GM19452 (cell line): ENCODE measurements around the gene ZNF83.
A peak's percentile ranks its signal among the peaks of the same experiment; 100 is the strongest.
"Not testable (repeated sequence)": the region's sequence is repeated elsewhere in the genome, so short reads cannot be mapped to it uniquely, and the experiment has no call there.

Source experiments
- ATAC-seq: cut with Tn5 transposase; IDR thresholded peaks from one replicate; pipeline ENCODE4 v1.9.1; 2021; ENCODE audit not compliant: unreplicated experiment

Gene ZNF83

GRCh38 chr19:52637718-52638585 lies at the start of gene ZNF83:
Gene ZNF83 (minus strand): TSS chr19:52638355.
- peak; percentile 86 for ATAC-seq

- ATAC-seq = no peak
Observed at GRCh38 chr19:52687684-52688083, 49.5 kb upstream of the ZNF83 start.

GRCh38 chr19:52685811-52686210 lies 47.7 kb upstream of the ZNF83 start:
- ATAC-seq = no peak

GRCh38 chr19:52681216-52681615 lies 43.1 kb upstream of the ZNF83 start:
- ATAC-seq = not testable (repeated sequence)

- no peak for ATAC-seq
Observed at GRCh38 chr19:52679598-52679997, 41.4 kb upstream of the ZNF83 start.

GRCh38 chr19:52675239-52675638 lies 37.1 kb upstream of the ZNF83 start:
- not testable (repeated sequence) for ATAC-seq

- no peak for ATAC-seq
Observed at GRCh38 chr19:52673014-52673413, 34.9 kb upstream of the ZNF83 start.

- no peak for ATAC-seq
Observed at GRCh38 chr19:52670046-52670445, 31.9 kb upstream of the ZNF83 start.

- no peak for ATAC-seq
Observed at GRCh38 chr19:52669586-52669985, 31.4 kb upstream of the ZNF83 start.

- no peak for ATAC-seq
Observed at GRCh38 chr19:52667972-52668371, 29.8 kb upstream of the ZNF83 start.

- no peak for ATAC-seq
Observed at GRCh38 chr19:52666506-52666905, 28.4 kb upstream of the ZNF83 start.

- ATAC-seq = no peak
Observed at GRCh38 chr19:52665529-52665928, 27.4 kb upstream of the ZNF83 start.

- ATAC-seq = no peak
Observed at GRCh38 chr19:52665027-52665426, 26.9 kb upstream of the ZNF83 start.

GRCh38 chr19:52664461-52664860 lies 26.3 kb upstream of the ZNF83 start:
- ATAC-seq = no peak

GRCh38 chr19:52662631-52663030 lies 24.5 kb upstream of the ZNF83 start:
- ATAC-seq = no peak

GRCh38 chr19:52660981-52661380 lies 22.8 kb upstream of the ZNF83 start:
- ATAC-seq = no peak

- no peak for ATAC-seq
Observed at GRCh38 chr19:52659013-52659412, 20.9 kb upstream of the ZNF83 start.

GRCh38 chr19:52658595-52658994 lies 20.4 kb upstream of the ZNF83 start:
- ATAC-seq = no peak

GRCh38 chr19:52653161-52653560 lies 15.0 kb upstream of the ZNF83 start:
- no peak for ATAC-seq

GRCh38 chr19:52651956-52652355 lies 13.8 kb upstream of the ZNF83 start:
- no peak for ATAC-seq

GRCh38 chr19:52648336-52649016 lies 10.3 kb upstream of the ZNF83 start:
- ATAC-seq = no peak

GRCh38 chr19:52646571-52647217 lies 8.5 kb upstream of the ZNF83 start:
- no peak for ATAC-seq
